SK-N-SH (cell line): ENCODE results near the gene DEFB131B.

Experiments
- CTCF ChIP-seq: fragments of 200-600 bp; sonication (generic); IDR thresholded peaks from 2 replicates; pipeline ENCODE4 v1.6.1; 2017; ENCODE audit warnings: antibody characterized with exemption, mild to moderate bottlenecking, moderate library complexity
- EZH2phosphoT487 ChIP-seq: fragments of 200-600 bp; sonication (generic); IDR thresholded peaks from 2 replicates; pipeline ENCODE4 v1.6.1; 2017; ENCODE audit warnings: low read depth, mixed run types, mild to moderate bottlenecking, antibody characterized with exemption, moderate library complexity, borderline replicate concordance
- FOXM1 ChIP-seq: IDR thresholded peaks from 2 replicates; pipeline ENCODE4 v1.4.0; 2012; ENCODE audit warnings: low read depth, mild to moderate bottlenecking
- NRF1 ChIP-seq: IDR thresholded peaks from 2 replicates; pipeline ENCODE4 v1.6.1; 2012; ENCODE audit warnings: low read depth, mild to moderate bottlenecking, low read length
- PBX3 ChIP-seq: IDR thresholded peaks from 2 replicates; pipeline ENCODE4; 2012
- RAD21 ChIP-seq: IDR thresholded peaks from 2 replicates; pipeline ENCODE4 v1.6.1; 2012; ENCODE audit warnings: mild to moderate bottlenecking, low read length
- REST ChIP-seq: IDR thresholded peaks from 2 replicates; pipeline ENCODE4 v1.6.1; 2012; ENCODE audit warnings: mild to moderate bottlenecking, low read depth, low read length, moderate library complexity
- RFX5 ChIP-seq: IDR thresholded peaks from 2 replicates; pipeline ENCODE4 v1.6.1; 2012; ENCODE audit warnings: mild to moderate bottlenecking, improper control_type of control experiment, low read length
- RXRA ChIP-seq: IDR thresholded peaks from 2 replicates; pipeline ENCODE4 v1.4.0; 2012; ENCODE audit warnings: low read depth, mild to moderate bottlenecking, borderline replicate concordance
- TAF1 ChIP-seq: IDR thresholded peaks from 2 replicates; pipeline ENCODE4 v1.6.1; 2012; ENCODE audit warnings: low read depth, mild to moderate bottlenecking, low read length, moderate library complexity, borderline replicate concordance

DNA sequence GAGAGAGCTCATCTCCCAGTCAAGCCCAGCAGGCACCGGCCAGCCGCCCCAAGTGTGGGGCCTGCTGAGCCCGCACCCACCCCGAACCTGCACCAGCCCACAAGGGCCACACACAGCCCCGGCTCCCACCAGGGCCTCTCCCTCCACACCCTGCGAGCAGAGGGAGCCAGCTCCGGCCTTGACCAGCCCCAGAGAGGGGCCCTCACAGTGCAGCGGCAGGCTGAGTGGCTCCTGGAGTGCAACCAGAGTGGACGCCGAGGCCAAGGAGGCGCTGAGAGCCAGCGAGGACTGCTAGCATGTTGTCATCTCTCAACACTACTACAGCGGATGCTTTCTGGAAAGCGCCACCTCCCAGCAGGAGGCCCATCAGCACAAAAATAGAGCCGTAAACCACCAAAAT is 34.4 kb upstream of the DEFB131B start:
- no peak for TF ChIP-seq RXRA
- no peak for TF ChIP-seq RAD21
- TF ChIP-seq PBX3 = no peak
- TF ChIP-seq CTCF = no peak
- no peak for TF ChIP-seq NRF1
- TF ChIP-seq TAF1 = no peak
- TF ChIP-seq FOXM1 = no peak
- TF ChIP-seq EZH2phosphoT487 = no peak
- TF ChIP-seq RFX5 = no peak
- TF ChIP-seq REST = no peak
